Skin of body (tissue), 2 donors: Measurements from ENCODE around the gene ZNF142. TPM values are rescaled to one million over a fixed set of nuclear protein-coding genes. Genes with fewer than 3 reads are reported as not detected.

Experiments
- DNase-seq: peaks from one replicate; lab custom pipeline; 2025; lab: John Stamatoyannopoulos, UW
- total RNA-seq: library from RNA; depleted of rRNA; stranded (reverse); fragments of >200 nt; gene quantifications from one replicate; pipeline ENCODE4 v1.2.3, GENCODE V29; 2014

ZNF142 gene
- total RNA-seq, 1 donor from 2014 or later: 8.7 TPM

DNA sequence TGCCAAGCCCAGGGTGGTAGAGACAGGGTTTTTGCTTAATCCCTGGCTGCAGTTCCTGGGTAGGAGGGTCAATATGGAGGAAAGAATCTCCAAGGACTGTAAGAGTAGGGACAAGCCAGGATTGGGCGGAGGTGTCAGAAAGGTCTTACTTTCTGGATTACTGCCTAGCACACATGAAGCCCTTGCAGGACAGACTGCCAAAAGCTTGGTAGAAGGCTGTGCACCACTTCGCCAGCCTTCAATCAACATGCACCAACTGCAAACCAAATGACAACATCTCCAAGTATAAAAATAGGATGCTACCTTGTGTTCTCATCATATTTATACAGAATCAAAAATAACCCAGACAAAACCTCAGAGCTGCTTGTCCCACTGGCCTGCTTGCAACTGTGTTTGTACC, 3.7 kb downstream of the ZNF142 start:
- DNase-seq: no peak

DNA sequence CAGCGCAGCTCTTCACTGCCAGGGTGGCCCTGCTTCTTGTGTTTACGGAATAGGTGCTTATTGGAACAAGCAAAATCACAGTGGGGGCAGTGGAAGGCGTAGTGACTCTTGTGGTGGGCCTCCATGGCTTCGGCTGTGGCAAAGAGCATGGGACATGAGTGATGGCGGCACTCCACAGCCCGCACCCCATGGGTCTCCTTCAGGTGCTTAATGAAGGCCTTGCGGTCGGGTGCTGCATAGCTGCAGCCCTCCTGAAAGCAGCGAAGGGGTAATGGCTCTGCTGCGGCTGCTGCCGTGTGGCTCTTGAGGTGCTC, 10.7 kb downstream of the ZNF142 start:
- no peak for DNase-seq

- no peak for DNase-seq
Measured at GRCh38 chr2:218648088-218648786, 11.2 kb downstream of the ZNF142 start.

DNA sequence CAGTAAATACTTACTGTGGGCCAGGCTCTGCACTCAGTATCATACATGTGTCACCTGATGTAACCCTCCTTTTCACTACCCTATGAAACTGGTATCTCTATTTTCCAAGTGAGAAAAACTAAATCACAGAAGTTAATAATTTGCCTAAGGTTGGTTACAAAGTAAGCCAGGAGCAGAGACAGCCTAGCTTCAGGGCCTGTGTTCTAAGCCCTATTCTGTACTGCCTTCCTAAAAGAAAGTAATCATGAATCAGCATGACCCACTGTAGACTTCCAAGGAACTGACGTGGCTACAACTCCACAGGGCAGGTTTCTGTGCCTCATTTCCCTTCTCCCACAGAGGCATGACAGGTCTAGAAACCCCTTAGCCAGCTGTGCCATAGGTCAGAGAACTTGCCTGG, 14.3 kb downstream of the ZNF142 start:
- DNase-seq: no peak

- DNase-seq: no peak
Measured at GRCh38 chr2:218644721-218645120, 14.7 kb downstream of the ZNF142 start.

DNA sequence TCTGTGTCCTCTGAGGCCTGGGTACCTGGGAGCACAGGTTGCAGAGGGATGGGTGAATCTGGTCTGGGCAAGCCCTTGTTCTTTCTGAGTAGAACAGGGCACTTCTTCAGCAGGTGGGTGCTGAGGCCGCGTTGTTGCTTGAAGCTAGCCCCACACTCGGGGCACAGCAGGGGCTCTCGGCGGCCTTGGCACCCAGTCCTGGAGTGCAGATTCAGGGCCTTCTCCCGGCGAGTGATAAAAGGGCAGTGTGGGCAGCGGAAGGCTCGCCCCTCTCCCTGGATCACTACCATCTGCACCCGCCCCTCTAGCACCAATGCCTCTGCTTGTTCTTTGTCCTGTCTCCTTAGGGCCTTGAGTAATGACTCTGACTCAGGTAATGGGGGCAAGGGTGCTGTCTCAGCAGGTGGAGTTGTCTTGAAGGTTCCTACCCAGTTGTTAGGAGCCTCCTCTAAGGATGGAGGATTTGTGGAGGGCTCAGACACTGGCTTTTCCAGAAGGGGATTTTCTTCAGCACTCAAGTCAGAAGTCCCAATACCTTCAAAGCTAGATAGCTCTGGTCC, 15.6 kb downstream of the ZNF142 start:
- no peak for DNase-seq

- DNase-seq: no peak
Measured at GRCh38 chr2:218642786-218643185, 16.6 kb downstream of the ZNF142 start.

DNA sequence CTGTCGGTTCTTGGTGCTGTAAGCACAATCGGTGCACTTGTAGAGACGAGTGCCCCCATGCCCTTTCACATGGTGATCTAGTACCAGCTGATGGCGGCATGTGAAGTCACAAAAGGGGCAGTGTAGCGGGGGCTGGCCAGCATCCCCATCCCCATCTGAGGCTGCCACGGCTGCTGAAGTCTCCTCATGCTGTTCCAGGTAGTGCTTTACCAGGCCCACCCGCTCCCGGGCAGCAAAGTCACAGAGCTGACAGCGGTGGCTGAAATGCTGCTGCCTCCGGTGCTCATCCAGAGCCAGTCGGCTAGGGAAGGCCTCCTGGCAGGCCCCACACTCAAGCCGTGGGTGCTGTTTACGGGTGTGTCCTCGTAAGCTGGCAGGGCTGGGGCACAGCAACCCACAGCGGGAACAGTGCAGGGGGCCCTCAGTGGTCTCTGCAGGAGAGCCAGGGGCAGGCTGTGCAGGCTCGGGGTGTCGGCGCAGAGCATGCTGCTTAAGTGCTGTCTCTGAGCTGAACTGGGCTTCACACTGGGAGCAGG, 17.2 kb downstream of the ZNF142 start:
- DNase-seq: no peak

GRCh38 chr2:218638372-218638771, 21.1 kb downstream of the ZNF142 start:
- DNase-seq: no peak

- DNase-seq: no peak
Measured at GRCh38 chr2:218635719-218636118, 23.7 kb downstream of the ZNF142 start.

GRCh38 chr2:218631837-218632236, 27.6 kb downstream of the ZNF142 start:
- DNase-seq: no peak

- DNase-seq: no peak
Measured at GRCh38 chr2:218627939-218628338, 31.5 kb downstream of the ZNF142 start.

DNA sequence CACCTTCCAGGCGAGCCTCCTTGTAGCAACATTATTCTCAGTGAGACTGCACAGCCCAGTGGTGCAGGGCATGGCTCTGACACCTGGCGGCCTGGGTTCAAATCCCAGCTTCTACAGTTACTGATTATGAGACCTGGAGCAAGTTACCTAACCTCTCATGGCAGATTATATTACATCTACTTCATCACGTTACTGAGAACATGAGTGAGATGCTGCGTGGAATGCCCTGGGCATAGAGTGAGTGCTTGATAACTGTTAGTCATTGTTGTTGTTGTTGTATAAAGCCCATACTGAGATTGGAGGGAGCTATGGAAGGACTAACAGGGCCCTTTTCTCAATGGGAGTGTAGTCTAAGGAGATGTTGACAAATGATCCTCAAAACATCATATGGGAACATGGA, 33.1 kb downstream of the ZNF142 start:
- no peak for DNase-seq

DNA sequence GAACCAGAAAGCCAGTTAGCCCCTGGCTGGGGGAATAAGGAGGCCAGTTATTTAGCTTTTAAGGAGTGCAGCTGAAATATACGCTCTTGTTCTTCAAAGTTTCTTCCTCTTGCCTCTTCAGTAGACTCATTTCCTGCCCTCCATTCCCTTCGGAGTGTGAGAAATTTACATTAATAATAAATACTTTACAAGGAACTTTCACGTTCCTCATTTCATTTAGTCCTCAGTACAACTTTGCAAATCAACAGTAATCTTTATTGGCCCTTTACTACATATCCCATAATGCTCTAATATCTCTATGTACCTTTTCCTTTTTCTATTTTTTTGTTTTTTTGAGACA, 36.1 kb downstream of the ZNF142 start:
- no peak for DNase-seq

- no peak for DNase-seq
Measured at GRCh38 chr2:218622606-218623365, 36.6 kb downstream of the ZNF142 start.

DNA sequence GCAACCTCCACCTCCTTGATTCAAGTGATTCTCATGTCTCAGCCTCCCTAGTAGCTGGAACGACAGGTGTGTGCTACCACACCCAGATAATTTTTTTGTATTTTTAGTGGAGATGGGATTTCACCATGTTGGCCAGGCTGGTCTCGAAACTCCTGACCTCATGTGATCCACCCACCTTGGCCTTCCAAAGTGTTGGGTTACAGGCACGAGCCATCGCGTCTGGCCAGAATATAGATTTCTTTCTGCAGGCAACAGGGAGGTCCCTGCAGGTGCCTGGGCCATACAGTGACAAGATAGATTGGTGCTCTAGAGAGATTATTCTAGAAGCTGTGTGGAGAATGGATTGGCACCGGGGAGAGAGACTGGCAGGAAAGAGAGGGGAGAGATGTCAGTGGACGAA, 38.4 kb downstream of the ZNF142 start:
- no peak for DNase-seq

DNA sequence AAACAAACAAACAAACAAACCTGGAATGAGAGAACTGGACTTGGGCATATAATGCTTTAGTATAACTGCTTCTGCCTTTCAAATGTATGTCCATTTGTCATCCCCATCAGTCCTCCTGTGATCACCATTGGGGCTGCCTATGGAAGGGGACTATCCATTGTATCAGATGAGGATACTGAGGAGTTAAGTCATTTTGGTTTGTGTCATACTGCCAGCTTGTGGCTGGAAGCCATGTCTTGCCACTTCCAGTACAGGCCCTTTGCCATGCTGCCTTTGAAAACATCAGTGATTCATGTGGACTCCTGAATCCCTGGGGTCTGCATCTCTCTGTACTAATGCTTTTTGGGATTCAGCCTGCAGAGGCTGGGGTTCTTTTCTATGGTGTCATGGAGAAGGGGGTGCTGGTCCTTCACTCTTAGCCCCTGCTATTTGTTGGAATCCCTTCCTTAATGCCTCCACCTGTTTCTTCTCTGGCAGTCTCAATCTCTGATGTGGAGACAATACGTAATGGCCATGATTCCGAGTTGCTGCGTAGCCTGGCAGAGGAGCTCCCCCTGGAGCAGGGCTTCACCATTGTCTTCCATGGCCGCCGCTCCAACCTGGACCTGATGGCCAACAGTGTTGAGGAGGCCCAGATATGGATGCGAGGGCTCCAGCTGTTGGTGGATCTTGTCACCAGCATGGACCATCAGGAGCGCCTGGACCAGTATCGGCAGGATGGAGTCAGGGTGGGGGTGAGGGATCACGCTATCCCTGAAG, 41.1 kb downstream of the ZNF142 start:
- no peak for DNase-seq

- no peak for DNase-seq
Measured at GRCh38 chr2:218615868-218616315, 43.5 kb downstream of the ZNF142 start.

DNA sequence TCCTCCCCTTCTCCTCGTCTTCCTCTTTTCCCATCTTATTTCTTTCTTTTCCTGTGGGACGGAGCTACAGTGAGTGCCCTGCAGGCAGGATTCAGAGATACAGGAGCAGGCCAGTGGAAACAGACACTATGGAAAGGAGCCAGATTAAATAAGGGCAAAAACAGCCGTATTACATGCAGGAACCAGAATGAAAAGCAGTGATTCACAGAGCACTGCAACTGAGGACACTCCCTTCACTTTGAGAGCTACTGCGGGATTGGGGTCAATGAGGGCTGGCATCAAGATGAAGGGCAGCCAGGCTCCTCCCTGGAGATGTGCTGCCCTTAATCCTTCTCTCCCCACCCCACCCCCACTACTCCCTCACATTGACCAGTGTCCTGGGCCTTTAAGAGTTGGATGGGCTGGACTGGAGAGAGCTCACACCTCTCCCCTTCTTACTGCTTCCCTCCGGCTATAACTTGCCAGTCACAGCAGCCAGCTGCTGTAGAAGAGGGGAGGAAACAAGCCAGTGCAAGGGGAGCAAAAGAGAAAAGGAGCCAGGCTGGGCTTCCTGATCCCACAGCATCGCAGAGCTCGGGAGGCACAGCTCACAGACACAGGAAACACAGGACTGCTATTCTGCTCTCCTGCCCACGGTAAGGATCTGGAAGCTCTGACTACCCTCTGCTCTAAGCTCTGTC, 51.8 kb downstream of the ZNF142 start, which contains the start of gene PLCD4:
Gene PLCD4, plus strand, starts transcription at position 464 of the 680 bp plus-strand sequence. CDS start 7,841 bp downstream, outside the sequence.
- peak; percentile 5 for DNase-seq

- DNase-seq: peak; percentile 23
Measured at GRCh38 chr2:218605432-218605831, 54.0 kb downstream of the ZNF142 start.
